ENCODE results near the gene AASDHPPT.

AASDHPPT gene

DNA sequence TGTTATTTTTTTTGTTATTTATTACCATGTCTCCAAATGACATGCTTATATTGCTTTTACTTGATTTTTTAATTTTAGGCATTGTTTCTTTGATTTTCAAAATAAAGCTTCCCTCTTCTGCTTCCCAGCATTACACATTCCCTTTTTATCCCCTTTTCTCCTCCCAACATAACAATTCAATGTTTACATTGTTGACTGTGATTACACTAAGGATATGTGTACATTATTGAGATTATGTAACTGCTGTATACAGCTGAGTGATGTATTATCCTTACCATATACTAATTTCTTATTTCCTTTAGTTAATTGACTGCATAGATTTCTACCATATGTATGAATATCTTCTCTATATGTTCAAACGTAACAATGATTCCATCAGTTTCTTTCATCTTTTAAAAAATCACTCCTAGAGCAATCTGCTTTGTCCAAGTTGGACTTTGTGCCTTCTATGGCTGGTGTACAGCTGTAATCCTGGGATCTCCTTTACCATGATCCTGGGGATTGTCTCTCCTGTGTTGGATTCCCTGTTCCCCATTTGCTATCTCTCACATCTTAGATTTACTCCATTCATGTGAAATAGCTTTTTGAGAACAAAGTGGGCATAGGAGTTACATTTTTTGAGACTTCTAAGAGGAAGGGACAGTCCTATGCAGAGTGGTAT is 21.6 kb downstream of the AASDHPPT start:
- TF ChIP-seq SNAI2 (CRISPR knock-in tag; IDR thresholded peaks at IDR 0.05) = no peak
- TF ChIP-seq PATZ1 (CRISPR knock-in tag; IDR thresholded peaks at IDR 0.05; ENCODE audit: borderline replicate concordance) = no peak
- TF ChIP-seq, protein P1, sequence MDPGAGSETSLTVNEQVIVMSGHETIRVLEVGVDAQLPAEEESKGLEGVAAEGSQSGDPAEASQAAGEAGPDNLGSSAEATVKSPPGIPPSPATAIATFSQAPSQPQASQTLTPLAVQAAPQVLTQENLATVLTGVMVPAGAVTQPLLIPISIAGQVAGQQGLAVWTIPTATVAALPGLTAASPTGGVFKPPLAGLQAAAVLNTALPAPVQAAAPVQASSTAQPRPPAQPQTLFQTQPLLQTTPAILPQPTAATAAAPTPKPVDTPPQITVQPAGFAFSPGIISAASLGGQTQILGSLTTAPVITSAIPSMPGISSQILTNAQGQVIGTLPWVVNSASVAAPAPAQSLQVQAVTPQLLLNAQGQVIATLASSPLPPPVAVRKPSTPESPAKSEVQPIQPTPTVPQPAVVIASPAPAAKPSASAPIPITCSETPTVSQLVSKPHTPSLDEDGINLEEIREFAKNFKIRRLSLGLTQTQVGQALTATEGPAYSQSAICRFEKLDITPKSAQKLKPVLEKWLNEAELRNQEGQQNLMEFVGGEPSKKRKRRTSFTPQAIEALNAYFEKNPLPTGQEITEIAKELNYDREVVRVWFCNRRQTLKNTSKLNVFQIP (CRISPR knock-in tag; IDR thresholded peaks at IDR 0.05; ENCODE audit: borderline replicate concordance, low read depth) = no peak
- ATAC-seq = no peak

- TF ChIP-seq PPARA (CRISPR knock-in tag; IDR thresholded peaks at IDR 0.05; ENCODE audit: borderline replicate concordance) (no peak), BACH2 (CRISPR knock-in tag; IDR thresholded peaks at IDR 0.05; ENCODE audit: borderline replicate concordance) (no peak), ARNTL (CRISPR knock-in tag; IDR thresholded peaks at IDR 0.05; ENCODE audit: borderline replicate concordance, low read depth) (no peak), ESRRG (CRISPR knock-in tag; IDR thresholded peaks at IDR 0.05) (no peak), ZNF70 (CRISPR knock-in tag; IDR thresholded peaks at IDR 0.05) (no peak), ZFP30 (CRISPR knock-in tag; IDR thresholded peaks at IDR 0.05) (no peak), TOX (CRISPR knock-in tag; IDR thresholded peaks at IDR 0.05; ENCODE audit: borderline replicate concordance) (no peak), TCF4 (CRISPR knock-in tag; IDR thresholded peaks at IDR 0.05; ENCODE audit: borderline replicate concordance) (no peak), CSDC2 (CRISPR knock-in tag; IDR thresholded peaks at IDR 0.05) (no peak), OSR1 (CRISPR knock-in tag; IDR thresholded peaks at IDR 0.05) (no peak), ZNF8 (CRISPR knock-in tag; IDR thresholded peaks at IDR 0.05) (no peak), ISL1 (CRISPR knock-in tag; IDR thresholded peaks at IDR 0.05) (no peak), ZNF565 (CRISPR knock-in tag; conservative IDR thresholded peaks at IDR 0.05; ENCODE audit: low read depth) (no peak)
- TF ChIP-seq, protein P2, sequence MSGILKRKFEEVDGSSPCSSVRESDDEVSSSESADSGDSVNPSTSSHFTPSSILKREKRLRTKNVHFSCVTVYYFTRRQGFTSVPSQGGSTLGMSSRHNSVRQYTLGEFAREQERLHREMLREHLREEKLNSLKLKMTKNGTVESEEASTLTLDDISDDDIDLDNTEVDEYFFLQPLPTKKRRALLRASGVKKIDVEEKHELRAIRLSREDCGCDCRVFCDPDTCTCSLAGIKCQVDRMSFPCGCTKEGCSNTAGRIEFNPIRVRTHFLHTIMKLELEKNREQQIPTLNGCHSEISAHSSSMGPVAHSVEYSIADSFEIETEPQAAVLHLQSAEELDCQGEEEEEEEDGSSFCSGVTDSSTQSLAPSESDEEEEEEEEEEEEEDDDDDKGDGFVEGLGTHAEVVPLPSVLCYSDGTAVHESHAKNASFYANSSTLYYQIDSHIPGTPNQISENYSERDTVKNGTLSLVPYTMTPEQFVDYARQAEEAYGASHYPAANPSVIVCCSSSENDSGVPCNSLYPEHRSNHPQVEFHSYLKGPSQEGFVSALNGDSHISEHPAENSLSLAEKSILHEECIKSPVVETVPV (CRISPR knock-in tag; IDR thresholded peaks at IDR 0.05) = no peak
- no peak for ATAC-seq
Measured at GRCh38 chr11:106101370-106101769, 23.9 kb downstream of the AASDHPPT start.

- peak; percentile 26; the same call in 1 of the 3 replicates for ATAC-seq
- TF ChIP-seq PATZ1 (CRISPR knock-in tag; IDR thresholded peaks at IDR 0.05; ENCODE audit: borderline replicate concordance) (no peak), PPARA (CRISPR knock-in tag; IDR thresholded peaks at IDR 0.05; ENCODE audit: borderline replicate concordance) (no peak), TOX (CRISPR knock-in tag; IDR thresholded peaks at IDR 0.05; ENCODE audit: borderline replicate concordance) (no peak), TCF4 (CRISPR knock-in tag; IDR thresholded peaks at IDR 0.05; ENCODE audit: borderline replicate concordance) (no peak), ZFP3 (CRISPR knock-in tag; IDR thresholded peaks at IDR 0.05) (no peak), ZNF70 (CRISPR knock-in tag; IDR thresholded peaks at IDR 0.05) (no peak), ZC3H10 (CRISPR knock-in tag; IDR thresholded peaks at IDR 0.05) (no peak)
- TF ChIP-seq, protein P3, sequence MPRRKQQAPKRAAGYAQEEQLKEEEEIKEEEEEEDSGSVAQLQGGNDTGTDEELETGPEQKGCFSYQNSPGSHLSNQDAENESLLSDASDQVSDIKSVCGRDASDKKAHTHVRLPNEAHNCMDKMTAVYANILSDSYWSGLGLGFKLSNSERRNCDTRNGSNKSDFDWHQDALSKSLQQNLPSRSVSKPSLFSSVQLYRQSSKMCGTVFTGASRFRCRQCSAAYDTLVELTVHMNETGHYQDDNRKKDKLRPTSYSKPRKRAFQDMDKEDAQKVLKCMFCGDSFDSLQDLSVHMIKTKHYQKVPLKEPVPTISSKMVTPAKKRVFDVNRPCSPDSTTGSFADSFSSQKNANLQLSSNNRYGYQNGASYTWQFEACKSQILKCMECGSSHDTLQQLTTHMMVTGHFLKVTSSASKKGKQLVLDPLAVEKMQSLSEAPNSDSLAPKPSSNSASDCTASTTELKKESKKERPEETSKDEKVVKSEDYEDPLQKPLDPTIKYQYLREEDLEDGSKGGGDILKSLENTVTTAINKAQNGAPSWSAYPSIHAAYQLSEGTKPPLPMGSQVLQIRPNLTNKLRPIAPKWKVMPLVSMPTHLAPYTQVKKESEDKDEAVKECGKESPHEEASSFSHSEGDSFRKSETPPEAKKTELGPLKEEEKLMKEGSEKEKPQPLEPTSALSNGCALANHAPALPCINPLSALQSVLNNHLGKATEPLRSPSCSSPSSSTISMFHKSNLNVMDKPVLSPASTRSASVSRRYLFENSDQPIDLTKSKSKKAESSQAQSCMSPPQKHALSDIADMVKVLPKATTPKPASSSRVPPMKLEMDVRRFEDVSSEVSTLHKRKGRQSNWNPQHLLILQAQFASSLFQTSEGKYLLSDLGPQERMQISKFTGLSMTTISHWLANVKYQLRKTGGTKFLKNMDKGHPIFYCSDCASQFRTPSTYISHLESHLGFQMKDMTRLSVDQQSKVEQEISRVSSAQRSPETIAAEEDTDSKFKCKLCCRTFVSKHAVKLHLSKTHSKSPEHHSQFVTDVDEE (CRISPR knock-in tag; IDR thresholded peaks at IDR 0.05) = no peak
Measured at GRCh38 chr11:106101819-106102218, 24.4 kb downstream of the AASDHPPT start.

Data from SK-N-SH treated with all-trans-retinoic acid at 6 μM for 48 hours (cell line).